ENCODE data around the gene PIAS1. TPM values are rescaled to one million over a fixed set of nuclear protein-coding genes. Genes with fewer than 3 reads are reported as not detected.

The PIAS1 gene
- total and polyA plus RNA-seq, 2 donors (not counting 3 experiments of a cell fraction or from before 2014, with no cell fraction given): 23.7 to 24.2 TPM

GRCh38 chr15:68059630-68060029 is 5.5 kb downstream of the PIAS1 start:
- peaks cover 97% of the 10 kb centered on the region for H3K79me2 ChIP-seq (ENCODE audit: control insufficient read depth, insufficient read depth, low read length)
- intact Hi-C loops (cut with micrococcal nuclease): loop anchor here (10.0 kb wide), 1 partner anchor 525 kb away; no protein-coding TSS in a partner anchor
- FAIRE-seq (no peak), DNase-seq (ENCODE audit: low read depth, low spot score) (no peak)
- TF ChIP-seq MAX (IDR thresholded peaks at IDR 0.05; ENCODE audit: insufficient read depth, insufficient read length) (no peak), CTCF (IDR thresholded peaks at IDR 0.05; ENCODE audit: extremely low read depth in 1 of 2, insufficient read depth in 1 of 2, low read depth in 1 of 2, low read length in 2 of 2) (no peak), EZH2 (IDR thresholded peaks at IDR 0.05; ENCODE audit: borderline replicate concordance, low read depth, low read length, severe bottlenecking) (no peak), GATA2 (IDR thresholded peaks at IDR 0.05; ENCODE audit: insufficient read depth, insufficient read length, low read depth, low read length) (no peak), POLR2A (IDR thresholded peaks at IDR 0.05; ENCODE audit: low read depth, low read length) (no peak), FOS (IDR thresholded peaks at IDR 0.05; ENCODE audit: borderline replicate concordance, insufficient read depth, low read length) (no peak), POLR2AphosphoS5 (IDR thresholded peaks at IDR 0.05; ENCODE audit: insufficient read depth, low read depth, low read length) (no peak)
- H4K20me1 ChIP-seq (replicated peaks; ENCODE audit: control insufficient read depth, extremely low read depth, insufficient read depth, low read length): peaks cover 19% of the 10 kb centered on the region
- dilution Hi-C loops (cut with MboI; ENCODE audit: extremely low pct_ligation_motif_present, low sequenced_read_pairs): no loop called here
- no peaks in the 10 kb centered on the region for H3K27me3 ChIP-seq (ENCODE audit: control insufficient read depth in 2 of 2, insufficient read depth in 2 of 2, low read length in 2 of 2)
- no peak overlapping the region for H3K27ac ChIP-seq (ENCODE audit: insufficient read depth, low read depth, low read length)
- no peak overlapping the region for H3K4me3 ChIP-seq (replicated peaks in 1 of 3; ENCODE audit: insufficient read depth in 1 of 3, low read depth in 1 of 3, low read length in 3 of 3)
- no peaks in the 10 kb centered on the region for H3K9me3 ChIP-seq (replicated peaks; ENCODE audit: control insufficient read depth, insufficient read depth, low read length)
- POLR2A ChIA-PET: no interaction called here
- H3K9ac ChIP-seq (replicated peaks; ENCODE audit: extremely low read depth, insufficient read depth, low read length): no peak overlapping the region
- peaks cover 12% of the 10 kb centered on the region for H3K4me1 ChIP-seq (ENCODE audit: control insufficient read depth, extremely low read depth, insufficient read depth, low read length)
- no peaks in the 10 kb centered on the region for H3K36me3 ChIP-seq (ENCODE audit: control insufficient read depth in 2 of 2, extremely low read depth in 1 of 2, insufficient read depth in 2 of 2, low read length in 2 of 2)
- H3K4me2 ChIP-seq (ENCODE audit: insufficient read depth, low read length): no peak overlapping the region
- H3K9me1 ChIP-seq (replicated peaks; ENCODE audit: control insufficient read depth, extremely low read depth, insufficient read depth, low read length): no peaks in the 10 kb centered on the region
- no peak overlapping the region for H2AFZ ChIP-seq (ENCODE audit: low read depth, low read length)
- CTCF ChIA-PET: no interaction called here
- BruUV-seq (replicated peaks): no TSS peak

All from endothelial cell of umbilical vein (primary cell).